ENCODE measurements around the gene ELF1.

Gene ELF1

DNA sequence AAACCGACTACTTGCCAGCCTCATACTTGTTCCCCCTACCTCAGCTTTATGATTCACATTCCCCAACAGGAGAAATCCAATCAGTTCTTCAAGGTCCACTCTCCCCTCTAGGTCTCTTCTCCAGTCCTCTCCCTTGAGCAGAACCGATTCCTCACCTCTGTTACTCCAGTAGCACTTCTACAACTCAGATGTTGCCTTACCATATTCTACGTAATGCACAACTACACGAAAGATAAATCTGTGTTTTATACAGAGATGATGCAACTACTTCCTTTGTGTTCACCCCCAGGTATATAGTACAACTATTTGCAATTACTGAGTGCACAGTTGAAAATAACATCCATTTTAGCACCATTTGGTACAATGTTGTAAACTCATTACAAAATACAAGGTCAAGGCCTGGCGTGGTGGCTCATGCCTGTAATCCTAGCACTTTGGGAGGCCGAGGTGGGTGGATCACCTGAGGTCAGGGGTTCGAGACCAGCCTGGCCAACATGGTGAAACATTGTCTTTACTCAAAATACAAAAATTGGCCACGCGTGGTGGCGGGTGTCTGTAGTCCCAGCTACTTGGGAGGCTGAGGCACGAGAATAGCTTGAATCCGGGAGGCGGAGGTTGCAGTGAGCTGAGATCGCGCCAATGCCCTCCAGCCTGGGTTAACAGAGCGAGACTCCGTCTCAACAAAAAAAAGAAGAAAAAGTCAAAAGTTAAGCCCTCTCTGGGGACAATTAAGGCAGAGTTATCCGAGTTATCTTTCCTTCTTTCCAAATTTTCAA, 39.4 kb upstream of the ELF1 start:
- DNase-seq (ENCODE audit: insufficient read length, low spot score) (no peak), FAIRE-seq (peak; percentile 20)
- no peak for TF ChIP-seq SPI1 (IDR thresholded peaks at IDR 0.05; ENCODE audit: low read depth, low read length)
- no peak for TF ChIP-seq POU2F2 (IDR thresholded peaks at IDR 0.05; ENCODE audit: low read depth, low read length)
- TF ChIP-seq PAX5 (IDR thresholded peaks at IDR 0.05; ENCODE audit: insufficient read depth, low read length, severe bottlenecking): no peak
- TF ChIP-seq POLR2AphosphoS5 (IDR thresholded peaks at IDR 0.05; ENCODE audit: low read depth, low read length): no peak
- no peak for TF ChIP-seq TAF1 (IDR thresholded peaks at IDR 0.05; ENCODE audit: low read depth, low read length)
- TF ChIP-seq POLR2A (IDR thresholded peaks at IDR 0.05; ENCODE audit: low read depth, low read length): no peak

DNA sequence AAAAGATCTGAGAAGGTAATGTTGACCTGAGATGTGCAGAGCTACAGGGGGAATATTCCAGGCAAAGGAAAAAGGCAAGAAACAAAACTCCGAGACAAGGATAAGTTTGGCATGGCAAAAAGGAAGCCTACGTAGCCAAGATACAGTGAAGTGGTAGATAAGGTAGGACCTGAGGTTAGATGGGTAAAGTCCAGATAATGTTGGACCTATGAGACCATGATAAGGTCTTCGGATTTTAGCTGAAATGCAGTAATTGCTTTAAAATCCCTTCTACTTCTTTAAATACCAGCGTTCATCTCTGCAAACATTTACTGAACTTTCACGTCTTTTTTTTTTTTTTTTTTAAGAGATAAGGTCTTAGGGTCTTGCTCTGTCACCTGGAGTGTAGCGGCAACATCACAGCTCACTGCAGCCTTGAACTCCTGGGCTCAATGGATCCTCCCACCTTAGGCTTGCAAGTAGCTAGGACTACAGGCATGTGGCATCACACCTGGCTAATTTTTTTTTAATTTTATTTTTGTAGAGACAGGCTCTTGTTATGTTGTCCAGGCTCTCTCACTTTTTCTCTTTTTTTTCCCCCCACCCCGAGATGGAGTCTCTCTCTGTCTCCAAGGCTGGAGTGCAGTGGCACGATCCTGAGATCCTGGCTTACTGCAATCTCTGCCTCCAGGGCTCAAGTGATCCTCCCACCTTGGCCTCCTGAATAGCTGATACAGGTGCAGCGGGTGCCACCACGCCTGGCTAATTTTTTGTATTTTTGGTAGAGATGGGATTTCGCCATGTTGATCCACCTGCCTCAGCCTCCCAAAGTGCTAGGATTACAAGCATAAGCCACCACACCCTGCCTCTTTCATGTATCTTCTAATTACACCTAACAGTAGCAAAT, 38.0 kb upstream of the ELF1 start:
- FAIRE-seq: no peak
- TF ChIP-seq SPI1 (IDR thresholded peaks at IDR 0.05; ENCODE audit: low read depth, low read length): 0 out of 2 replicates have a peak, but pooled peaks have one; percentile 15
- no peak for TF ChIP-seq POLR2A (IDR thresholded peaks at IDR 0.05; ENCODE audit: low read depth, low read length)
- TF ChIP-seq TAF1 (IDR thresholded peaks at IDR 0.05; ENCODE audit: low read depth, low read length): no peak
- DNase-seq (ENCODE audit: insufficient read length, low spot score): no peak

DNA sequence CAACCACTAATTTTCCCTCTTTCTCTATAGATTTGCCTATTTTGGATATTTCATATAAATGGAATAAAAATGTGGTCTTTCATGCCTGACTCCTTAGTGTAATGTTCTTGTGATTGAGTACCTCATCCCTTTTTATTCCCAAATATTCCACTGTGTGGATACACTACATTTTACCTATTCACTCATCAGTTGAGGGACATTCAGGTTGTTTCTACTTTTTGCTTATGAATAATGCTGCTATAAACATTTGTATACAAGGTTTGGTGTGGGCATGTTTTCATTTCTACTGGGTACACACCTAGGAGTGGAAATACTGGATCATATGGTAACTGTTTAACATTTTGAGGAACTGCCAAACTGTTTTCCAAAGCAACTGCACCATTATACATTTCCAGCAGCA, 37.1 kb upstream of the ELF1 start:
- DNase-seq (ENCODE audit: insufficient read length, low spot score) (no peak), FAIRE-seq (no peak)
- TF ChIP-seq POU2F2 (IDR thresholded peaks at IDR 0.05; ENCODE audit: low read depth, low read length) (no peak), POLR2A (IDR thresholded peaks at IDR 0.05; ENCODE audit: low read depth, low read length) (no peak), POLR2AphosphoS5 (IDR thresholded peaks at IDR 0.05; ENCODE audit: low read depth, low read length) (no peak), PAX5 (IDR thresholded peaks at IDR 0.05; ENCODE audit: insufficient read depth, low read length, severe bottlenecking) (no peak), TAF1 (IDR thresholded peaks at IDR 0.05; ENCODE audit: low read depth, low read length) (no peak), SPI1 (IDR thresholded peaks at IDR 0.05; ENCODE audit: low read depth, low read length) (no peak)

DNA sequence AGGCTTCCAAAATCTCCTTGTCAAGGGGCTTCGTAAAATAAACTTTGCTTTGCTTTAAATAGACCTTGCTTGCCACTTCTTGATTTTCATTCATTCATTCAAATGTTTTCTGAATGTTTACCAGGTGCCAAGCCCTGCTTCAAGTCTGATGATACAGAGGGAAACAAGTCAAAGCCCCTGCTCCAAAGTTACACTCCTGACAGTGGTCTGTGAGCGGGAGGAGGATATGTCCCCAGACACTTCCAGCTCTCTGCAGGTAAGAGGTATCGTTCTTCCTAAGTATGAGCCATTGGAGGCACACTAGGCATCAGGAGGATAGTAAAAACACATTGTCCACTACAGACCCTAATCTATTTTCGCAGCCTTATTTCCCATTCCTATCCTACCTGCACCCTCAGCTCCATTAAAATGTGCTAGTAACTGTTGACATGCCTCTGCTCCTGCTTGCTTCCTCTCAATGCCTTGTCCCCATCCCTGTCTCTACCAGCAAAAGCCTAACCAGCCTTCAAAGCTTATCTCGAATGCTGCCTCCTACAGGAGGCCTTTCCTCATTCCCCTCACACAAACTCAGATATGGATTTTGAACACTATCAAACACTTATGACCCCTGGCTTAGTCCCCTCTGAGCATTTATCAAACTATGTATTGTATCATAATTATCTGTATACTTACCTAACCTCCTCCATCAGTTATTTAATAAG, 36.0 kb upstream of the ELF1 start:
- no peak for DNase-seq (ENCODE audit: insufficient read length, low spot score)
- FAIRE-seq: peak; percentile 28
- TF ChIP-seq PAX5 (IDR thresholded peaks at IDR 0.05; ENCODE audit: insufficient read depth, low read length, severe bottlenecking) (no peak), SPI1 (IDR thresholded peaks at IDR 0.05; ENCODE audit: low read depth, low read length) (no peak), POU2F2 (IDR thresholded peaks at IDR 0.05; ENCODE audit: low read depth, low read length) (no peak), TAF1 (IDR thresholded peaks at IDR 0.05; ENCODE audit: low read depth, low read length) (no peak), POLR2A (IDR thresholded peaks at IDR 0.05; ENCODE audit: low read depth, low read length) (no peak), POLR2AphosphoS5 (IDR thresholded peaks at IDR 0.05; ENCODE audit: low read depth, low read length) (no peak)

DNA sequence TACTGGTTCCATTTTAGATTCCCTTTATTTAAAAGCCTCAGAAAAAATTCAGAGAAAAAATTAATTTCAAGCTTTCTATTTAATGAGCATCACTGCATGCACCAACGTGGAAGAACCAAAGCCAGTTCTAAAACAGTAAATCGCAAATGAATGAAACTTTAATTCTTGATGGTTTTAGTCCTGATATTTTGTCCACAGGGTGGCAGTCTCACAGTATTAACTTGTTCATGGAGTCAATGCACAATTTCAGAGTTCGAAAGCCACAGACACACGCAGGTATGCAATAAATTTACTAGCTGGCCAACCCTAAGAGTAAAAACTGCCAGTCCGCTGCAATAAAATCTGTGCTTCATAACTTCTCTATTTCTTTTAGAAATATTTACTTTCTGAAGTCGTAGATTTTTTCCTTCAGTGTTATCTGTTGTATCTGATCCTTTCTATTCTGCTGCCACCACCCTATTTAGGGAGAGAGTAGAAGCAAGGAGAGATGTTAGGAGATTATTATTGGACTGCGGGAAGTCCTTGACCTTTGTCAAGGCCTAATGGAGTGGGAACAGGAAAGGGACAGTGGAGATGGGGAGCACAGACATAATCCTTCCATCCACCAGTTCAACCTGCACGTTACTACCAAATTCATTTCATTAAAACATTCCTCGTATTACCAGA, 35.2 kb upstream of the ELF1 start:
- TF ChIP-seq SPI1 (IDR thresholded peaks at IDR 0.05; ENCODE audit: low read depth, low read length) (no peak), PAX5 (IDR thresholded peaks at IDR 0.05; ENCODE audit: insufficient read depth, low read length, severe bottlenecking) (no peak), POU2F2 (IDR thresholded peaks at IDR 0.05; ENCODE audit: low read depth, low read length) (no peak), TAF1 (IDR thresholded peaks at IDR 0.05; ENCODE audit: low read depth, low read length) (no peak), POLR2AphosphoS5 (IDR thresholded peaks at IDR 0.05; ENCODE audit: low read depth, low read length) (no peak), POLR2A (IDR thresholded peaks at IDR 0.05; ENCODE audit: low read depth, low read length) (no peak)
- DNase-seq (ENCODE audit: insufficient read length, low spot score) (no peak), FAIRE-seq (peak; percentile 40)

DNA sequence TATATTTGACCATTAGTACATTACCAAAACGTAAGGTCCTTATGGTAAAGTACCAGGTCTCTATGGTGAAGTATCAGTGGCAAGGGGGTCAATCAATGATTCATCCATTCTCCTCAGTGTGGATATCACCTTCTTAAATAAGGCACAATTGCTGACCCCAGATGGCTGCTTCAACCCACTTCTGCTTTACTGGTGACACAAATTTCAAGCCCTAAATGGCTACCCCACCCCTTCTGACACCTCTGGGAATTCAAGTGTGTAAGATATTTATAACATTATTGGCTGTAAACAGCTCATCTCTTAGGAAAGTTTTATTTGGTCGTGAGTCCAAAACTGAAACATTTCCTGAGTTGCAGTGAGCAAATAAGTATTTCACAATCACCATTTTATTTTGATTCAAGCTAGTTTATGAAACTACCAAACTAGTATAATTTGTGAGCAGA, 34.3 kb upstream of the ELF1 start:
- DNase-seq (ENCODE audit: insufficient read length, low spot score) (no peak), FAIRE-seq (peak; percentile 57)
- TF ChIP-seq SPI1 (IDR thresholded peaks at IDR 0.05; ENCODE audit: low read depth, low read length) (peak; percentile 93), PAX5 (IDR thresholded peaks at IDR 0.05; ENCODE audit: insufficient read depth, low read length, severe bottlenecking) (no peak)

DNA sequence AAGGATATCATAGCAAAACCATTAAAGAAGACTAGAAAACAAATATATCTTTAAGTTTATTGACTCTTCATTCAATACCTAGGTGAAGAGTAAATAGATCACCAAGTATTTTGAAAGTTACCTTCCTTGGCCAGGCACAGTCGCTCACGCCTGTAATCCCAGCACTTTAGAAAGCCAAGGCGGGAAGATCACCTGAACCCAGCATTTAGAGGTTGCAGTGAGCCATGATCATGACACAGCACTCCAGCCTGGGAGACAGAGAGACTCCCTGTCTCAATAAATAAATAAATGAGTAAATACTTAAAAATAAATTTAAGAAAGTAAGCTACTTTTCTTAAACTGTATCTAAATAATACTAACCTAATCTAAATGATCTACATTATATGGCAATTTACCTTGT, 33.3 kb upstream of the ELF1 start:
- FAIRE-seq: no peak
- TF ChIP-seq PAX5 (IDR thresholded peaks at IDR 0.05; ENCODE audit: insufficient read depth, low read length, severe bottlenecking): no peak
- TF ChIP-seq POLR2A (IDR thresholded peaks at IDR 0.05; ENCODE audit: low read depth, low read length): no peak
- no peak for TF ChIP-seq SPI1 (IDR thresholded peaks at IDR 0.05; ENCODE audit: low read depth, low read length)
- no peak for DNase-seq (ENCODE audit: insufficient read length, low spot score)

DNA sequence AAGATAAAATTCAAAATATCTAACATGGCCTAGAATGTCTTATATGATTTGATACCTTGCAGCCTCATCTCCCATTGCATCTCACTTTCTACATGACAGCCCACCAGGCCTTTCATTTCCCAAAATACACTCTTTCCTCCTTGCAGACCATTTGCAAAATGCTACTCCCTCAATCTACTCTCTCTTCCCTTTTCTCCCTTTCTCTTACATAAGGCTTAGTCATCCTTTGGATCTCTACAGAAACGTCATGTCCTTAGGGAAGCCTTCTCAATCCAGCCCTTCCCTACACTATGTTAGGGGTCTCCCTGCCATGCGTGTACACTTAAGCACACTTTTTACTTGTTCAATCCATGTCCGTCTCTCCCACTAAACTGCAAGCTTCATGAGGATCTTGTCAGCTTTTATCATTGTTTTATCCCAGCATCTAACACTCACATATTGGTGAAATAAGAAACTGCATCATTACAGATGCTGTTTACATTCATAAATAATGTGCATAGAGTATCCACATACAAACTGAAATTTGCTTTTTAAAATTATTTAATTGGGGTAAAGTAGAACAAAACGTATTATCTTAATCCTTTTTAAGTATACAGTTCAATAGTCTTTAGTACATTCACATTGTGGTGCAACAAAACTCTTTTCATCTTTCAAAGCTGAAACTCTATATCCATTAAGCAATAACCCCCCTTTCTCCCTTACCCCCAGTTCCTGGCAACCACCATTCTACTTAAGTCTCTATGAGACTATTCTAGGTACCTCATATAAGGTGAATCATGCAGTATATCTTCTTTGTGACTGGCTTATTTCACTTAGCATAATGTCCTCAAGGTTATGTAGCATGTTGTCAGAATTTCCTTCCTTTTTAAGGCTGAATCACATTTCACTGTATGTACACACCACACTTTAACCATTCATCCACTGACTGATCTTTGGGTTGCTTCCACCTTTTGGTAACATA, 30.6 kb upstream of the ELF1 start:
- DNase-seq (ENCODE audit: insufficient read length, low spot score) (no peak), FAIRE-seq (peak; percentile 40)
- TF ChIP-seq POU2F2 (IDR thresholded peaks at IDR 0.05; ENCODE audit: low read depth, low read length) (no peak), POLR2AphosphoS5 (IDR thresholded peaks at IDR 0.05; ENCODE audit: low read depth, low read length) (no peak), POLR2A (IDR thresholded peaks at IDR 0.05; ENCODE audit: low read depth, low read length) (no peak), PAX5 (IDR thresholded peaks at IDR 0.05; ENCODE audit: insufficient read depth, low read length, severe bottlenecking) (no peak), SPI1 (IDR thresholded peaks at IDR 0.05; ENCODE audit: low read depth, low read length) (no peak), TAF1 (IDR thresholded peaks at IDR 0.05; ENCODE audit: low read depth, low read length) (no peak)
